HepG2 (cell line): ENCODE data around the gene KRTCAP2. TPM values are rescaled to one million over a fixed set of nuclear protein-coding genes. Genes with fewer than 3 reads are reported as not detected.
A peak's percentile ranks its signal among the peaks of the same experiment; 100 is the strongest.

Experiments used
- CBX5 ChIP-seq: sonication (generic); formaldehyde crosslinking; IDR thresholded peaks from 2 replicates; pipeline ENCODE4 v1.4.0; 2020; ENCODE audit warnings: missing genetic modification reagents, borderline replicate concordance
- MBD4 ChIP-seq: IDR thresholded peaks from 2 replicates; pipeline ENCODE4 v1.6.1; 2012; ENCODE audit warnings: low read length, inconsistent platforms, borderline replicate concordance
- POLR2G ChIP-seq: fragments of 200-400 bp; formaldehyde crosslinking; IDR thresholded peaks from 2 replicates; pipeline ENCODE4 v1.6.1; 2018; ENCODE audit warnings: mild to moderate bottlenecking, low read depth, low read length, moderate library complexity
- SALL1 ChIP-seq: sonication (generic); formaldehyde crosslinking; IDR thresholded peaks from 2 replicates; pipeline ENCODE4 v1.8.0; 2022; ENCODE audit warnings: mild to moderate bottlenecking, missing genetic modification reagents
- SP5 ChIP-seq: IDR thresholded peaks from 2 replicates; pipeline ENCODE4 v1.6.1; 2016; ENCODE audit warnings: low read depth, borderline replicate concordance
- SRY ChIP-seq: sonication (generic); formaldehyde crosslinking; IDR thresholded peaks from 2 replicates; pipeline ENCODE4 v1.8.0; 2022; ENCODE audit warnings: mild to moderate bottlenecking, missing genetic modification reagents
- ZBTB40 ChIP-seq, 2 experiments: fragments of 450-650 bp in 1 of 2; sonication (generic) in 1 of 2; formaldehyde crosslinking in 1 of 2; IDR thresholded peaks; 2 replicates each; pipeline versions ENCODE4 v1.6.1 to v1.8.0; 2016 to 2022; ENCODE audit warnings: antibody characterized with exemption in 1 of 2, mild to moderate bottlenecking in 1 of 2, missing genetic modification reagents in 1 of 2
- ZFP36L2 ChIP-seq: sonication (generic); formaldehyde crosslinking; IDR thresholded peaks from 2 replicates; pipeline ENCODE4 v1.4.0; 2020; ENCODE audit warnings: missing genetic modification reagents
- ZNF138 ChIP-seq: sonication (generic); formaldehyde crosslinking; IDR thresholded peaks from 2 replicates; pipeline ENCODE4 v1.5.0; 2020; ENCODE audit warnings: mild to moderate bottlenecking, low read depth, missing genetic modification reagents
- ZNF430 ChIP-seq: sonication (generic); formaldehyde crosslinking; IDR thresholded peaks from 2 replicates; pipeline ENCODE4 v1.9.0; 2021; ENCODE audit warnings: mild to moderate bottlenecking, missing genetic modification reagents
- ZNF883 ChIP-seq: sonication (generic); formaldehyde crosslinking; IDR thresholded peaks from 2 replicates; pipeline ENCODE4 v1.5.1; 2020; ENCODE audit warnings: mild to moderate bottlenecking, missing genetic modification reagents; ENCODE audit errors: not compliant biosample characterization
- polyA plus RNA-seq, 8 experiments: library from polyadenylated mRNA; depleted of rRNA in 3 of 8; stranded (reverse) in 7 of 8; unstranded in 1 of 8; fragments of >200 nt; fragmentation: Illumina TruSeq in 4 of 8; extraction: Trizol in 4 of 8; gene quantifications; 2 replicates each; pipeline versions ENCODE4 v1.2.1 to v1.2.3, GENCODE V29; 2011 to 2016; ENCODE audit warnings: low read depth in 4 of 8, missing spikeins in 1 of 8, mixed read lengths in 1 of 8; ENCODE audit not compliant: insufficient read depth in 1 of 8
- total RNA-seq, 5 experiments: library from RNA; depleted of rRNA; stranded (reverse); fragments of >200 nt; fragmentation: Illumina TruSeq; extraction: Trizol; gene quantifications; 2 replicates each; pipeline ENCODE4 v1.2.3, GENCODE V29; 2016; ENCODE audit warnings: low read depth in 1 of 5
- TF ChIP-seq, protein P1 (sequence below): sonication (generic); formaldehyde crosslinking; IDR thresholded peaks from 2 replicates; pipeline ENCODE4 v1.8.0; 2022; ENCODE audit warnings: mild to moderate bottlenecking, missing genetic modification reagents; ENCODE audit not compliant: insufficient replicate concordance
- TF ChIP-seq, protein P2 (sequence below): sonication (generic); formaldehyde crosslinking; IDR thresholded peaks from 2 replicates; pipeline ENCODE4 v1.4.0; 2020; ENCODE audit warnings: missing genetic modification reagents

Gene KRTCAP2
- total and polyA plus RNA-seq, 2 of the 13 experiments (the other 11 are each of a cell fraction or from before 2014, with no cell fraction given), result 77.3 to 79.4 TPM

DNA sequence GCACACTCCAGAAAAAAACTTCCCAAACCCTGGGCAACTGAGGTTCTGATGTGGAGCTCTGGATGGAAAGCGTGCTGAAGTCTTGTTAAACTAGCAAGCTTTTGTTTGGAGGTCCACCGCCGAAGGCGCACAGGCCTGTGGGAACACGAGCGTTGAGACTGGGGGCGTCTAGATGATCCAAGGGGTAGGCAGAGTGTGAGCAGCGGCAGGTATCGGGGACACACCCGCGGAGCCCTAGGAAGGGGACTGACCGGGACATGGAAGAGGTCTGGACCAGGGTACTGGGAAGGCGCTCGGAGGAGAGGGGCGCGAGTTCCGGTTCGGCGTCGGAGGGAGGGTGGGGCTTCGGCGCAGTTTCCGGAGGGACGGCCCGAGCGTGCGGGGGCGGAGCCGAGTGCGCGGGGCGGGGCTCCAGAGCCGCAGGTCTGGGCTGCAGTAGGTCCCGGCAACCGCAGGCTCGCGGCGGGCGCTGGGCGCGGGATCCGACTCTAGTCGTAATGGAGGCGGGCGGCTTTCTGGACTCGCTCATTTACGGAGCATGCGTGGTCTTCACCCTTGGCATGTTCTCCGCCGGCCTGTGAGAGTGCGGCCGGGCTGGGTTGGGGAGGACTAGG is 37.6 kb downstream of the KRTCAP2 start, which contains the start of gene SLC50A1 (continued):
- TF ChIP-seq ZNF138 (CRISPR knock-in tag) (peak; percentile 67; the same call in 1 of the 2 replicates), ZNF430 (peak; percentile 64), SRY (CRISPR knock-in tag) (peak; percentile 65; the same call in 1 of the 2 replicates), MBD4 (no peak), ZNF883 (CRISPR knock-in tag) (peak; percentile 58), SP5 (peak; percentile 79), ZBTB40 (IDR thresholded peaks at IDR 0.05) (0 out of 2 replicates have a peak, but pooled peaks have one; percentile 33), ZBTB40 (CRISPR knock-in tag; IDR thresholded peaks at IDR 0.05) (peak; percentile 68), SALL1 (CRISPR knock-in tag) (peak; percentile 58), POLR2G (peak; percentile 96), ZFP36L2 (peak; percentile 20; the same call in 1 of the 2 replicates), CBX5 (CRISPR knock-in tag) (no peak)
- TF ChIP-seq, protein P1, sequence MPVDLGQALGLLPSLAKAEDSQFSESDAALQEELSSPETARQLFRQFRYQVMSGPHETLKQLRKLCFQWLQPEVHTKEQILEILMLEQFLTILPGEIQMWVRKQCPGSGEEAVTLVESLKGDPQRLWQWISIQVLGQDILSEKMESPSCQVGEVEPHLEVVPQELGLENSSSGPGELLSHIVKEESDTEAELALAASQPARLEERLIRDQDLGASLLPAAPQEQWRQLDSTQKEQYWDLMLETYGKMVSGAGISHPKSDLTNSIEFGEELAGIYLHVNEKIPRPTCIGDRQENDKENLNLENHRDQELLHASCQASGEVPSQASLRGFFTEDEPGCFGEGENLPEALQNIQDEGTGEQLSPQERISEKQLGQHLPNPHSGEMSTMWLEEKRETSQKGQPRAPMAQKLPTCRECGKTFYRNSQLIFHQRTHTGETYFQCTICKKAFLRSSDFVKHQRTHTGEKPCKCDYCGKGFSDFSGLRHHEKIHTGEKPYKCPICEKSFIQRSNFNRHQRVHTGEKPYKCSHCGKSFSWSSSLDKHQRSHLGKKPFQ, result no peak
- TF ChIP-seq, protein P2, sequence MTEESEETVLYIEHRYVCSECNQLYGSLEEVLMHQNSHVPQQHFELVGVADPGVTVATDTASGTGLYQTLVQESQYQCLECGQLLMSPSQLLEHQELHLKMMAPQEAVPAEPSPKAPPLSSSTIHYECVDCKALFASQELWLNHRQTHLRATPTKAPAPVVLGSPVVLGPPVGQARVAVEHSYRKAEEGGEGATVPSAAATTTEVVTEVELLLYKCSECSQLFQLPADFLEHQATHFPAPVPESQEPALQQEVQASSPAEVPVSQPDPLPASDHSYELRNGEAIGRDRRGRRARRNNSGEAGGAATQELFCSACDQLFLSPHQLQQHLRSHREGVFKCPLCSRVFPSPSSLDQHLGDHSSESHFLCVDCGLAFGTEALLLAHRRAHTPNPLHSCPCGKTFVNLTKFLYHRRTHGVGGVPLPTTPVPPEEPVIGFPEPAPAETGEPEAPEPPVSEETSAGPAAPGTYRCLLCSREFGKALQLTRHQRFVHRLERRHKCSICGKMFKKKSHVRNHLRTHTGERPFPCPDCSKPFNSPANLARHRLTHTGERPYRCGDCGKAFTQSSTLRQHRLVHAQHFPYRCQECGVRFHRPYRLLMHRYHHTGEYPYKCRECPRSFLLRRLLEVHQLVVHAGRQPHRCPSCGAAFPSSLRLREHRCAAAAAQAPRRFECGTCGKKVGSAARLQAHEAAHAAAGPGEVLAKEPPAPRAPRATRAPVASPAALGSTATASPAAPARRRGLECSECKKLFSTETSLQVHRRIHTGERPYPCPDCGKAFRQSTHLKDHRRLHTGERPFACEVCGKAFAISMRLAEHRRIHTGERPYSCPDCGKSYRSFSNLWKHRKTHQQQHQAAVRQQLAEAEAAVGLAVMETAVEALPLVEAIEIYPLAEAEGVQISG (CRISPR knock-in tag), result peak; percentile 79
